Kidney epithelial cell (primary cell): ENCODE data around the gene DYRK1A. TPM values are rescaled to one million over a fixed set of nuclear protein-coding genes. Genes with fewer than 3 reads are reported as not detected.

Experiments
- DNase-seq: peaks from one replicate; pipeline ENCODE4 v3.0.0-alpha.2; 2010; ENCODE audit warnings: low read depth
- H3K27me3 ChIP-seq: 2 replicates; pipeline ENCODE4 v1.6.0; 2011; ENCODE audit warnings: low read length; ENCODE audit not compliant: control insufficient read depth, insufficient read depth
- H3K36me3 ChIP-seq: 2 replicates; pipeline ENCODE4 v1.5.1; 2011; ENCODE audit warnings: low read length; ENCODE audit not compliant: control insufficient read depth, insufficient read depth
- H3K4me3 ChIP-seq: 2 replicates; pipeline ENCODE4 v1.5.1; 2011; ENCODE audit warnings: low read depth, mild to moderate bottlenecking, control low read depth, low read length
- total RNA-seq: library from RNA; depleted of rRNA; stranded (reverse); fragments of >200 nt; gene quantifications from 2 replicates; pipeline ENCODE4 v1.2.3, GENCODE V29; 2015
- TF ChIP-seq, protein P1 (sequence below): IDR thresholded peaks from 2 replicates; pipeline ENCODE4 v1.5.1; 2011; ENCODE audit warnings: mild to moderate bottlenecking, moderate library complexity, low read length, control low read depth, inconsistent platforms; ENCODE audit not compliant: insufficient read depth, poor library complexity, severe bottlenecking

The DYRK1A gene
- total RNA-seq, 1 donor from 2014 or later: 53.1 TPM

DNA sequence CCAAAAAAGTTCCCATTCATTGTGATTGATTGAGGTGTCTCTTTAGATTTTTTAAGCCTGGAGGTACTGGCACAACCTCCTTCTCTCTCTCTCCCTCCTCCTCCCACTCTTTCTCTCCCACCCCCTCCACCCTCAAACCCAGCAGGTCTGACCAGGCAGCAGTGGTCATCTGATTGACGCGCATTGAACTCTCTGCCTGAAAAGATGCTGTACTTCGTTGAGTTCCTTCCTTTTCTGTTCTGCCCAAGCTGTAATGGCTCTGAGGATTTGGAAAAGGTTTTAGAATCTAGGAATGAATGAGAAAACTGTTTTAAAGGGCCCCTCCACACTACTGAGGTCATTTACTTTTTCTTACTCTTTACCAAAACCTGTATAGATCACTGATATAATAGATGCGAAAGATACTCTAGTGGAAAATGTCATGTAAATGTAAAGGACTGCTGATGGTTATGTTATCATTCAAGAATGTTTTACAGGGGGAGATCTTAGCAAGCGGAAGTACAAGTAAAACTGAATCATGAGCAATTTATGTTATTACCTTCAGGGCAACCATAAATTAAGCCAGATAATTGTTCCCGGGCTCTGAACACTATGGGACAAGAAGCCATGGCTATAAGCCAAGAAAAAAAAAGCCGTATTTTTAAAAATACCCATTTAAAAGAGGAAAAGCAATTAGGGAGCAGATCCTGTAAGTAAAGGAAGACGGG lies 25.2 kb upstream of the DYRK1A start:
- H3K36me3 ChIP-seq: no peaks in the 10 kb centered on the region
- no peaks in the 10 kb centered on the region for H3K27me3 ChIP-seq
- DNase-seq: no peak
- TF ChIP-seq, protein P1, sequence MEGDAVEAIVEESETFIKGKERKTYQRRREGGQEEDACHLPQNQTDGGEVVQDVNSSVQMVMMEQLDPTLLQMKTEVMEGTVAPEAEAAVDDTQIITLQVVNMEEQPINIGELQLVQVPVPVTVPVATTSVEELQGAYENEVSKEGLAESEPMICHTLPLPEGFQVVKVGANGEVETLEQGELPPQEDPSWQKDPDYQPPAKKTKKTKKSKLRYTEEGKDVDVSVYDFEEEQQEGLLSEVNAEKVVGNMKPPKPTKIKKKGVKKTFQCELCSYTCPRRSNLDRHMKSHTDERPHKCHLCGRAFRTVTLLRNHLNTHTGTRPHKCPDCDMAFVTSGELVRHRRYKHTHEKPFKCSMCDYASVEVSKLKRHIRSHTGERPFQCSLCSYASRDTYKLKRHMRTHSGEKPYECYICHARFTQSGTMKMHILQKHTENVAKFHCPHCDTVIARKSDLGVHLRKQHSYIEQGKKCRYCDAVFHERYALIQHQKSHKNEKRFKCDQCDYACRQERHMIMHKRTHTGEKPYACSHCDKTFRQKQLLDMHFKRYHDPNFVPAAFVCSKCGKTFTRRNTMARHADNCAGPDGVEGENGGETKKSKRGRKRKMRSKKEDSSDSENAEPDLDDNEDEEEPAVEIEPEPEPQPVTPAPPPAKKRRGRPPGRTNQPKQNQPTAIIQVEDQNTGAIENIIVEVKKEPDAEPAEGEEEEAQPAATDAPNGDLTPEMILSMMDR: no peak
- no peak overlapping the region for H3K4me3 ChIP-seq

DNA sequence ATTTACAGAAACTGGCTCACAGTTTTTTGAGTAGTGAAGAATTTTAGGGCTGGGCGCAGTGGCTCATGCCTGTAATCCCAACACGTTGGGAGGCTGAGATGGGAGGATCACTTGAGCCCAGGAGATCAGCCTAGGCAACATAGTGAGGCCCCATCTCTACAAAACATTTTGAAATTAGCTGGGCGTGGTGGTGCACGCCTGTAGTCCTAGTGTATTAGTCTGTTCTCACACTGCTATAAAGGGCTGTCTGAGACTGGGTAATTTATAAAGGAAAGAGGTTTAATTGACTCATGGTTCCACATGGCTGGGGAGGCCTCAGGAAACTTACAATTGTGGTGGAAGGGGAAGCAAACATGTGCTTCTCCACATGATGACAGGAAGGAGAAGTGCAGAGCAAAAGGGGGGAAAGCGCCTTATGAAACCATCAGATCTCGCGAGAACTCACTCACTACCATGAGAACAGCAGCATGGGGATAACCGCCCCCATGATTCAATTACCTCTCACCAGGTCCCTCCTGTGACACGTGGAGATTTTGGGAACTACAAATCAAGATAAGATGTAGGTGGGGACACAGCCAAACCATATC lies 24.4 kb upstream of the DYRK1A start:
- H3K4me3 ChIP-seq: no peak overlapping the region
- H3K27me3 ChIP-seq: no peaks in the 10 kb centered on the region
- no peak for DNase-seq
- H3K36me3 ChIP-seq: no peaks in the 10 kb centered on the region
- TF ChIP-seq, protein P1: no peak

GRCh38 chr21:37346841-37347430 lies 19.6 kb upstream of the DYRK1A start:
- DNase-seq: no peak
- Histone ChIP-seq H3K36me3 (no peaks in the 10 kb centered on the region), H3K27me3 (no peaks in the 10 kb centered on the region), H3K4me3 (no peak overlapping the region)
- TF ChIP-seq, protein P1: no peak

DNA sequence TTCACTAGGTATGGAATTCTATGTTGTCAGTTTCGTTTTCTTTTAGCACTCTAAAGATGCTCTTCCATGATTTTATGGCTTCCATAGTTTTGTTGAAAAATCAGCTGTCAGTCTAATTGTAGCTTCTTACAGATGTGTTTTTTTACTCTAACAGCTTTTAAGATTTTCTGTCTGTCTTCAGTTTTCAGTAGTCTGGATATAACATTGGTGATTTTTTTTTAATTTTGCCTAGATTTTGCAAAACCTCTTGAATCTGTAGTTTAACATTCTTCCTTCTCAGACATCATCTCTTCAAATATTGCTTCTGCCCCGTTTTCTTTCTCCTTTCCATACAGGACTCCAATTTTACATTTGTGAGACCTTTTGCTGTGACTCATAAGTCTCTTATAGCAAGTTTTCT lies 17.9 kb upstream of the DYRK1A start:
- TF ChIP-seq, protein P1: no peak
- Histone ChIP-seq H3K36me3 (no peaks in the 10 kb centered on the region), H3K4me3 (no peak overlapping the region), H3K27me3 (no peaks in the 10 kb centered on the region)
- no peak for DNase-seq

DNA sequence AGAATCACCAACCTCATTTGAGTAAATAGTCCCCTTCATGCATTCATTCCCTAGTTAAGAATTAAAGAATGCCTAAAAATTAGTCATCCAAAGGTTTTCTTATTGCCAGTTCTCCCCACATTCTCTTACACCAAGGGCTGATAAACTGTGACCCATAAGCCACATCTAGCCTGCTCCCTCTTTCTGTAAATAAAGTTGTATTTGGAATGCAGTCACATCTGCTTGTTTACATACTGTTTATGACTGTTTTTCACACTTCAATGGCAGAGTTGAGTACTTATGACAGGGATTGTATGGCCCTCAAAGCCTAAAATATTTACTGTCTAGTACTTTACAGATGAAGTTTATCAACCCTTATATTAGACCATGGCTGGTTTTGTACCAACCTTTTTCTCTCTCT lies 16.1 kb upstream of the DYRK1A start:
- TF ChIP-seq, protein P1: no peak
- no peak for DNase-seq

More for the DNA sequence above, 16.1 kb upstream of the DYRK1A start:
- Histone ChIP-seq H3K36me3 (no peaks in the 10 kb centered on the region), H3K27me3 (no peaks in the 10 kb centered on the region), H3K4me3 (no peak overlapping the region)
